KMS-11 (cell line): Measurements from ENCODE around the gene AQR.
"Not testable (repeated sequence)": the region's sequence is repeated elsewhere in the genome, so short reads cannot be mapped to it uniquely, and the experiment has no call there.

ENCODE experiments used
- H2AFZ ChIP-seq: fragments of 200-600 bp; sonication (generic); 2 replicates; pipeline ENCODE4 v1.6.1; 2016; ENCODE audit warnings: antibody characterized with exemption, mixed run types, low read depth
- H3K27ac ChIP-seq: fragments of 200-600 bp; sonication (generic); 2 replicates; pipeline ENCODE4 v1.6.1; 2016; ENCODE audit warnings: mild to moderate bottlenecking, mixed run types
- H3K27me3 ChIP-seq: fragments of 200-600 bp; sonication (generic); 2 replicates; pipeline ENCODE4 v1.6.1; 2017; ENCODE audit warnings: mild to moderate bottlenecking, low read depth, mixed run types, moderate library complexity; ENCODE audit not compliant: insufficient read depth
- H3K36me3 ChIP-seq: fragments of 200-600 bp; sonication (generic); 2 replicates; pipeline ENCODE4 v1.6.1; 2017; ENCODE audit warnings: mild to moderate bottlenecking, mixed run types; ENCODE audit not compliant: insufficient read depth
- H3K4me1 ChIP-seq: fragments of 200-600 bp; sonication (generic); 2 replicates; pipeline ENCODE4 v1.6.1; 2016; ENCODE audit warnings: mild to moderate bottlenecking, low read depth, mixed run types; ENCODE audit not compliant: poor library complexity, severe bottlenecking
- H3K4me2 ChIP-seq: fragments of 200-600 bp; sonication (generic); 2 replicates; pipeline ENCODE4 v1.7.0; 2016; ENCODE audit warnings: mild to moderate bottlenecking, mixed run types
- H3K4me3 ChIP-seq: fragments of 200-600 bp; sonication (generic); IDR thresholded peaks from 2 replicates; pipeline ENCODE4 v1.6.1; 2017; ENCODE audit warnings: low read depth, low read length, mixed read lengths; ENCODE audit not compliant: insufficient read depth
- H3K79me2 ChIP-seq: fragments of 200-600 bp; sonication (generic); 2 replicates; pipeline ENCODE4 v1.6.1; 2016; ENCODE audit warnings: low read depth, mixed run types; ENCODE audit not compliant: insufficient read depth
- H3K9ac ChIP-seq: fragments of 200-600 bp; sonication (generic); 2 replicates; pipeline ENCODE4 v1.6.1; 2016; ENCODE audit warnings: mild to moderate bottlenecking, mixed run types
- H4K20me1 ChIP-seq: fragments of 200-600 bp; sonication (generic); 2 replicates; pipeline ENCODE4 v1.6.1; 2016; ENCODE audit warnings: mild to moderate bottlenecking, mixed run types; ENCODE audit not compliant: insufficient read depth
- TF ChIP-seq, protein P1 (sequence below): fragments of 200-600 bp; sonication (generic); conservative IDR thresholded peaks from 2 replicates; pipeline ENCODE4 v1.6.1; 2017; ENCODE audit warnings: low read depth, mild to moderate bottlenecking, antibody characterized with exemption, low read length, moderate library complexity, mixed read lengths

The AQR gene

DNA sequence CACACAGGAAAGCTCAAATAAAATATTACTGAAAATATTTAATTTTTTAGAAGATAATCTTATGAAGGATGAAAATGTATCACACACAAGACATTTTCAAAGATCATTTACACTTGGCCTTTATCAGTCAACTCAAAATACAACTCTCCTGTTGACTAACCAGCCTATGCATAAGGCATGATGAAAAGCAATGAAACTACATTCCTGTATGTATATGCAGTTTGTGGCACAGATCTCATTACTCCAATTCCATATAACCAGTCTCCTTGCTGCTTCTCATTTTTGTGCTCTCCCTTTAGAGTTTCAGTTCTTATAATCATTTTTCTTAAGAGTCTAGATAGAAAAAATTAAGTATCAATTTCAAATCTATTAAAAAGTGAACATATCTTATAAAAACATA is 25.8 kb downstream of the AQR start:
- no peaks in the 10 kb centered on the region for H3K79me2 ChIP-seq
- no peaks in the 10 kb centered on the region for H3K4me1 ChIP-seq
- no peak overlapping the region for H3K9ac ChIP-seq
- no peak overlapping the region for H3K4me2 ChIP-seq
- H4K20me1 ChIP-seq = no peaks in the 10 kb centered on the region
- H3K36me3 ChIP-seq = no peaks in the 10 kb centered on the region; the same call in 1 of the 2 replicates
- no peak overlapping the region for H2AFZ ChIP-seq
- TF ChIP-seq, protein P1, sequence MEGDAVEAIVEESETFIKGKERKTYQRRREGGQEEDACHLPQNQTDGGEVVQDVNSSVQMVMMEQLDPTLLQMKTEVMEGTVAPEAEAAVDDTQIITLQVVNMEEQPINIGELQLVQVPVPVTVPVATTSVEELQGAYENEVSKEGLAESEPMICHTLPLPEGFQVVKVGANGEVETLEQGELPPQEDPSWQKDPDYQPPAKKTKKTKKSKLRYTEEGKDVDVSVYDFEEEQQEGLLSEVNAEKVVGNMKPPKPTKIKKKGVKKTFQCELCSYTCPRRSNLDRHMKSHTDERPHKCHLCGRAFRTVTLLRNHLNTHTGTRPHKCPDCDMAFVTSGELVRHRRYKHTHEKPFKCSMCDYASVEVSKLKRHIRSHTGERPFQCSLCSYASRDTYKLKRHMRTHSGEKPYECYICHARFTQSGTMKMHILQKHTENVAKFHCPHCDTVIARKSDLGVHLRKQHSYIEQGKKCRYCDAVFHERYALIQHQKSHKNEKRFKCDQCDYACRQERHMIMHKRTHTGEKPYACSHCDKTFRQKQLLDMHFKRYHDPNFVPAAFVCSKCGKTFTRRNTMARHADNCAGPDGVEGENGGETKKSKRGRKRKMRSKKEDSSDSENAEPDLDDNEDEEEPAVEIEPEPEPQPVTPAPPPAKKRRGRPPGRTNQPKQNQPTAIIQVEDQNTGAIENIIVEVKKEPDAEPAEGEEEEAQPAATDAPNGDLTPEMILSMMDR = no peak
- H3K27me3 ChIP-seq = no peaks in the 10 kb centered on the region
- no peak overlapping the region for H3K4me3 ChIP-seq
- H3K27ac ChIP-seq = no peak overlapping the region

DNA sequence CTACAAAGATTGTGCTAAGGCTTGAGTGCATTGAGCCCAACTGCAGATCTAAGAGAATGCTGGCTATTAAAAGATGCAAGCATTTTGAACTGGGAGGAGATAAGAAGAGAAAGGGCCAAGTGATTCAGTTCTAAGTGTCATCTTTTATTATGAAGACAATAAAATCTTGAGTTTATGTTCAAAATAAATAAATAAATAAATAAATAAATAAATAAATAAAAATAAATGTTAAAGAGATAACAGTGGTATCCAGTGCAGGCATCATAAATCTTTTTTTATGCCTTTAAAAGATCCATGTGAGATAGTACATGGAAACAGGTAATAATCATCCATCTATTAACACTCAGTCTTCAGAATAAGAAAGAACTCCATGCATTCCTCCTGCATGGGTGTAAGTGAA is 26.3 kb downstream of the AQR start:
- not testable (repeated sequence) for H3K79me2 ChIP-seq, H3K27me3 ChIP-seq, H3K4me3 ChIP-seq, H3K4me1 ChIP-seq, H3K27ac ChIP-seq, H3K4me2 ChIP-seq, H2AFZ ChIP-seq, H4K20me1 ChIP-seq, H3K36me3 ChIP-seq, H3K9ac ChIP-seq

DNA sequence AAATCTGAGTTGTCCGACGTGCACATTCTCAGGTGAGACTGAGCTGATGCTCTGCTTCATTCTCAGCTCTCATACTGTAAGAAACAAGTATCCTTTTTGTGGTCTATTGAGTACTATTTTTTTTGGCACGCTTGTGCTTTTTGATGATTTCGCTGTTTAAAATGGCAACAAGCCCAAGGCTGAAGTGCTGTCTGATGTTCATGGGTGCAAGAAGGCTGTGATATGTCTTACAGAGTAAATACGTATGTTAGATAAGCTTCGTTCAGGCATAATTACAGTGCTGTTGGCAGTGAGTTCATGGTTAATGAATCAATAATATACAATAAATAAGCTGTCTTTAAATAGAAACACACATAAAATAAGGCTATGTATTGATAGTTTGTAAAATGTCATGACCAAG is 27.2 kb downstream of the AQR start:
- no peak overlapping the region for H3K4me3 ChIP-seq
- TF ChIP-seq, protein P1 = no peak
- no peaks in the 10 kb centered on the region for H3K79me2 ChIP-seq
- H3K27me3 ChIP-seq = no peaks in the 10 kb centered on the region
- H3K27ac ChIP-seq = no peak overlapping the region
- no peak overlapping the region for H2AFZ ChIP-seq
- no peaks in the 10 kb centered on the region for H3K4me1 ChIP-seq
- H3K36me3 ChIP-seq = no peaks in the 10 kb centered on the region
- no peaks in the 10 kb centered on the region for H4K20me1 ChIP-seq
- H3K9ac ChIP-seq = no peak overlapping the region
- H3K4me2 ChIP-seq = no peak overlapping the region

DNA sequence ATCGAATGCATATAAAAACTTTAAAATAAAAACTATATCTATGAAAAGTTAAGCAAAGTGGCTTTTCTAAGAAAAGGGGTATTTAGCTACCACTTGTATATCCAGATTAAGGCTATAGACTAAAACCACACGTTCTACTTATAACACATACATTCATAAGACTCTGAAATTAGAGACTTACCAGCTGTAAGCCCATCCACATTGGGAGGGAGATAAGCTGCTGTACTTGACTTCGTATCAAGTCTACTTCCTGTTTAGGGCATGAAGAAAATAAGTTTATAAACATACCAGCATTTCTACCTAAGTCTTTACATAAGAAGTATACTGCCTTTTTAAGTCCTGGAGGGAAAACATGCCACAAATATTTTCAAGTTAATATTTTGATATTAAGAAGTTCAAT is 27.7 kb downstream of the AQR start:
- no peaks in the 10 kb centered on the region for H3K79me2 ChIP-seq
- H2AFZ ChIP-seq = no peak overlapping the region
- no peaks in the 10 kb centered on the region for H4K20me1 ChIP-seq
- no peak overlapping the region for H3K27ac ChIP-seq
- no peak overlapping the region for H3K9ac ChIP-seq
- TF ChIP-seq, protein P1 = no peak
- H3K4me3 ChIP-seq = no peak overlapping the region
- H3K36me3 ChIP-seq = no peaks in the 10 kb centered on the region
- H3K4me1 ChIP-seq = no peaks in the 10 kb centered on the region
- H3K4me2 ChIP-seq = no peak overlapping the region
- H3K27me3 ChIP-seq = no peaks in the 10 kb centered on the region

DNA sequence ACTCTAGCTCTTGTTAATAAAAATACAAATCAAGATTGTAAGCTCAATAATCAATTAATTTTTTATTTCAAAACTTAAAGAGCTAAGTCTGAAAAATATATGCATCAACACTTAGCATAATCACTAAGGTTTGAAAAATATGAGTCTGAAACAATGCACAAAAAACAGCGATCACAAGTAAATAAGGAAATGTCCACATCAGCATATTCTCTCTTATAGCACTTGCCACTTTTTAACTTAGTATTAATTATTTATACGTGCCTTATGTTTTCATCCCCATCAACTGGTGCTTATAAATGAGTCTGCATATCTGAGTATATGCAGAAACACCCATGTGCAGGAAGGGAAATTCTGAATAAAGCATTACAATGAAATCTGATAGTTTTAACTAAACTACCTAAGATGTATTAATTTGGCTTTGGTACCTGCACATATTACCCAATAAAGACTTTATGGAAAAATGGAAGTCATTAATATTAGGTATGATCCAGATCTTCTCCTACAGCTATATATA is 28.3 kb downstream of the AQR start:
- Histone ChIP-seq H3K4me2 (no peak overlapping the region), H4K20me1 (no peaks in the 10 kb centered on the region), H3K79me2 (no peaks in the 10 kb centered on the region), H3K9ac (no peak overlapping the region), H3K27me3 (no peaks in the 10 kb centered on the region), H2AFZ (no peak overlapping the region), H3K36me3 (no peaks in the 10 kb centered on the region), H3K4me3 (no peak overlapping the region), H3K4me1 (no peaks in the 10 kb centered on the region), H3K27ac (no peak overlapping the region)
- TF ChIP-seq, protein P1 = no peak
